ENCODE measurements around the gene TBCEL.
"Not testable (repeated sequence)": the region's sequence is repeated elsewhere in the genome, so short reads cannot be mapped to it uniquely, and the experiment has no call there.

TBCEL gene

GRCh38 chr11:121029813-121030445 is 6.0 kb downstream of the TBCEL start:
- DNase-seq (ENCODE audit: low spot score), result no peak

GRCh38 chr11:121031167-121031566 is 7.3 kb downstream of the TBCEL start:
- DNase-seq (ENCODE audit: low spot score), result no peak

- not testable (repeated sequence) for DNase-seq (ENCODE audit: low spot score)
These were observed 7.7 kb downstream of the TBCEL start for GRCh38 chr11:121031648-121032047.

- DNase-seq (ENCODE audit: low spot score), result no peak
These were observed 8.6 kb downstream of the TBCEL start for GRCh38 chr11:121032546-121032945.

- no peak for DNase-seq (ENCODE audit: low spot score)
These were observed 9.7 kb downstream of the TBCEL start for GRCh38 chr11:121033635-121034034.

- DNase-seq (ENCODE audit: low spot score), result no peak
These were observed 11.4 kb downstream of the TBCEL start for GRCh38 chr11:121035169-121035755.

- DNase-seq (ENCODE audit: low spot score), result no peak
These were observed 11.9 kb downstream of the TBCEL start for GRCh38 chr11:121035780-121036179.

- DNase-seq (ENCODE audit: low spot score), result no peak
These were observed 13.1 kb downstream of the TBCEL start for GRCh38 chr11:121037016-121037415.

- DNase-seq (ENCODE audit: low spot score), result no peak
These were observed 14.9 kb downstream of the TBCEL start for GRCh38 chr11:121038648-121039409.

GRCh38 chr11:121039971-121040613 is 16.2 kb downstream of the TBCEL start:
- no peak for DNase-seq (ENCODE audit: low spot score)

GRCh38 chr11:121040614-121041002 is 16.7 kb downstream of the TBCEL start:
- DNase-seq (ENCODE audit: low spot score), result no peak

GRCh38 chr11:121041072-121041471 is 17.2 kb downstream of the TBCEL start:
- no peak for DNase-seq (ENCODE audit: low spot score)

- DNase-seq (ENCODE audit: low spot score), result no peak
These were observed 18.4 kb downstream of the TBCEL start for GRCh38 chr11:121042296-121042695.

- no peak for DNase-seq (ENCODE audit: low spot score)
These were observed 24.0 kb downstream of the TBCEL start for GRCh38 chr11:121047926-121048325.

- no peak for DNase-seq (ENCODE audit: low spot score)
These were observed 24.7 kb downstream of the TBCEL start for GRCh38 chr11:121048464-121049233.

- no peak for DNase-seq (ENCODE audit: low spot score)
These were observed 29.3 kb downstream of the TBCEL start for GRCh38 chr11:121053244-121053643.

- DNase-seq (ENCODE audit: low spot score), result no peak
These were observed 30.4 kb downstream of the TBCEL start for GRCh38 chr11:121054266-121054665.

- no peak for DNase-seq (ENCODE audit: low spot score)
These were observed 31.2 kb downstream of the TBCEL start for GRCh38 chr11:121055076-121055475.

- no peak for DNase-seq (ENCODE audit: low spot score)
These were observed 34.0 kb downstream of the TBCEL start for GRCh38 chr11:121057922-121058321.

GRCh38 chr11:121058941-121059340 is 35.0 kb downstream of the TBCEL start:
- DNase-seq (ENCODE audit: low spot score), result no peak

GRCh38 chr11:121059605-121060004 is 35.7 kb downstream of the TBCEL start:
- DNase-seq (ENCODE audit: low spot score), result no peak

GRCh38 chr11:121063728-121064127 is 39.8 kb downstream of the TBCEL start:
- no peak for DNase-seq (ENCODE audit: low spot score)
